ENCODE data around the gene RILPL2. TPM values are rescaled to one million over a fixed set of nuclear protein-coding genes. Genes with fewer than 3 reads are reported as not detected.

The RILPL2 gene
- total RNA-seq, 4 donors from 2014 or later, result 1.3 to 5.7 (median 3.7) TPM

DNA sequence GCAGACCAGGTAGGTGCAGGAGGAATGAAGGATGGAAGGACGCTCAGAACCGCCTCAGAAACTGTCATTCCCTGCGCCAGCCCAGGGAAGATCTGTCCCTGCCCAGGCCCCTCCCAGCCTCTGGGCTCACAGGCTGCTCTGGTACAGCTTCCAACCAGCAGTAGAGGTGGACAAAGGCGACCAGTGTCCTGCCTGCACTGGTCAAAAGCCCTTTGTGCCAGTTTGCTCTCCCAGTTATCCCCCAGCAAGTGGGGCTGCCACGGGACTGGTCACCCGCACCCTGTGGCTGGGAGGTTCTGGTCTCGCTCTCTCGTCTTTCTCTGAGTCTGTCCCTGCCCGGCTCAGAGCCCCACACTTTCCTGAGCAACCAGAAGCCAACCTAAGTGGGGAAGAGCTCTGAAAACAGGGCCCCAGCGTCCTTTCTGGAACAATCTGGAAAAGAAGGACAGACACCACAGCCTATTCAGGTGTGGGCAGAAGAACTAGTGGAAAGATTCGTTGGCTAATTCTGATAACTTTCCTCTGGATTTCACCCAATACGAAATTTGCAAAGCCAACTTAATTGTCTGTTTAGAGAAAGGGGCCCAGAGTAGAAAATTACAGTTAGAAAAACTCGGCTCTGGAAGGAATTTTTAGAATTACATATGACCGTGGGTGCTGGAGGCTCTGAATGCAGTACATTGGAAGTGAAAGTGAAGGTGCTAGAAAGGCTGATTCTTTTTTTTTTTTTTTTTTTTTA, 43.1 kb upstream of the RILPL2 start:
- DNase-seq, result no peak
- H3K4me3 ChIP-seq, result no peak overlapping the region

GRCh38 chr12:123478762-123479161, 42.3 kb upstream of the RILPL2 start:
- Histone ChIP-seq H3K4me1 (no peaks in the 10 kb centered on the region), H3K27ac (peak overlapping the region in 2 of 4 donors; percentile 18 to 36), H3K4me3 (no peak overlapping the region), H3K36me3 (peaks cover 0 to 57% (median 0%) of the 10 kb centered on the region in 3 donors), H3K27me3 (no peaks in the 10 kb centered on the region), H3K9me3 (no peaks in the 10 kb centered on the region)
- intact Hi-C loops (cut with DNase I), result no loop called here
- DNase-seq, result no peak
- TF ChIP-seq CTCF (IDR thresholded peaks at IDR 0.05), result no peak
- no peak for TF ChIP-seq POLR2A (IDR thresholded peaks at IDR 0.05)
- 69% methylated on average over 3 of the region's 10 CpGs; no CpG with 5 or more reads in 1 of the 2 donors for whole genome bisulfite sequencing, 2 donors

More for the DNA sequence above, 43.1 kb upstream of the RILPL2 start:
- Histone ChIP-seq H3K9me3 (no peaks in the 10 kb centered on the region), H3K27me3 (no peaks in the 10 kb centered on the region), H3K4me1 (no peaks in the 10 kb centered on the region), H3K36me3 (peaks cover 0 to 53% (median 0%) of the 10 kb centered on the region in 3 donors), H3K27ac (peak overlapping the region in 1 of 4 donors; percentile 18)
- intact Hi-C loops (cut with DNase I), result no loop called here
- no peak for TF ChIP-seq POLR2A (IDR thresholded peaks at IDR 0.05)
- no peak for TF ChIP-seq CTCF (IDR thresholded peaks at IDR 0.05)
- 65 to 67% methylated on average over 7 to 11 of the region's 14 CpGs for WGBS, 2 donors

DNA sequence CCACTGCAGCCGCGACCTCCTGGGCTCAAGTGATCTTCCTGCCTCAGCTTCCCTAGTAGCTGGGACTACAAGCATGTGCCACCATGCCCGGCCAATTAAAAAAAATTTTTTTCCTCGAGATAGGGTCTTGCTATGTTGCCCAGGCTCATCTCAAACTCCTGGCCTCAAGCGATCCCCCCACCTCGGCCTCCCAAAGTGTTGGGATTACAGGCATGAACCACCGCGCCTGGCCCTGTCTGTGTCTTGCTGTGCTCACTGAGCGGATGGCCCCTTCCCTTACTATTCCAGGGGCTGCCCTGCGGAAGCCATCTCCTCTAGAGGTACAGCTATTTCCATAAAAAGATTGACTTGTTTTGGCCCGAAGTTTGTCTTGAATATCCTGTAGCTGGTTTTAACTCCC, 41.6 kb upstream of the RILPL2 start:
- H3K9me3 ChIP-seq, result no peaks in the 10 kb centered on the region
- 74 to 89% methylated on average over 8 to 11 of the region's 11 CpGs for WGBS, 2 donors
- TF ChIP-seq POLR2A (IDR thresholded peaks at IDR 0.05) (no peak), CTCF (IDR thresholded peaks at IDR 0.05) (no peak)
- no peaks in the 10 kb centered on the region for H3K27me3 ChIP-seq
- H3K27ac ChIP-seq, result no peak overlapping the region
- no peak overlapping the region for H3K4me3 ChIP-seq
- no peaks in the 10 kb centered on the region for H3K4me1 ChIP-seq
- intact Hi-C loops (cut with DNase I), result no loop called here
- DNase-seq, result no peak
- peaks cover 0 to 59% (median 0%) of the 10 kb centered on the region in 3 donors for H3K36me3 ChIP-seq

- 84 to 87% methylated on average over 15 of the region's 15 CpGs for WGBS, 2 donors
- H3K36me3 ChIP-seq, result peaks cover 0 to 79% (median 7%) of the 10 kb centered on the region in 3 donors
- intact Hi-C loops (cut with DNase I), result no loop called here
- no peak overlapping the region for H3K4me3 ChIP-seq
- TF ChIP-seq CTCF (IDR thresholded peaks at IDR 0.05) (no peak), POLR2A (IDR thresholded peaks at IDR 0.05) (no peak)
- peak overlapping the region in 1 of 4 donors; percentile 9 for H3K27ac ChIP-seq
- no peaks in the 10 kb centered on the region for H3K4me1 ChIP-seq
- no peak for DNase-seq
- H3K27me3 ChIP-seq, result no peaks in the 10 kb centered on the region
- H3K9me3 ChIP-seq, result no peaks in the 10 kb centered on the region
Observed at GRCh38 chr12:123475246-123475703, 38.8 kb upstream of the RILPL2 start.

GRCh38 chr12:123474485-123475245, 38.2 kb upstream of the RILPL2 start:
- Histone ChIP-seq H3K4me1 (no peaks in the 10 kb centered on the region), H3K27me3 (no peaks in the 10 kb centered on the region), H3K36me3 (peaks cover 0 to 83% (median 7%) of the 10 kb centered on the region in 3 donors), H3K9me3 (no peaks in the 10 kb centered on the region), H3K27ac (peak overlapping the region in 1 of 4 donors; percentile 9), H3K4me3 (no peak overlapping the region)
- no peak for TF ChIP-seq CTCF (IDR thresholded peaks at IDR 0.05)
- no peak for TF ChIP-seq POLR2A (IDR thresholded peaks at IDR 0.05)
- no peak for DNase-seq
- 73 to 79% methylated on average over 11 to 13 of the region's 13 CpGs for WGBS, 2 donors
- intact Hi-C loops (cut with DNase I), result no loop called here
